Liver (tissue), 9 donors: ENCODE measurements around the gene MYBPC3. TPM values are rescaled to one million over a fixed set of nuclear protein-coding genes. Genes with fewer than 3 reads are reported as not detected.

ENCODE experiments used
- DNase-seq: peaks from one replicate; pipeline ENCODE4 v3.0.0-alpha.2; 2017; ENCODE audit warnings: low spot score
- H3K27ac ChIP-seq, 2 donors: one replicate each; pipeline ENCODE4 v1.7.0; 2013; ENCODE audit warnings: inconsistent platforms in 2 of 2, low read length in 2 of 2, control low read depth in 1 of 2, low read depth in 1 of 2, mild to moderate bottlenecking in 1 of 2
- H3K27me3 ChIP-seq, 4 donors: one replicate each; pipeline versions ENCODE4 v1.6.1 to v1.7.0; 2013; ENCODE audit warnings: low read length in 3 of 4, inconsistent platforms in 1 of 4, mild to moderate bottlenecking in 1 of 4, moderate library complexity in 1 of 4; ENCODE audit not compliant: control insufficient read depth in 4 of 4, insufficient read depth in 4 of 4
- H3K36me3 ChIP-seq, 4 donors: one replicate each; pipeline versions ENCODE4 v1.6.1 to v1.7.0; 2013; ENCODE audit warnings: low read length in 3 of 4, mild to moderate bottlenecking in 3 of 4, low read depth in 1 of 4, moderate library complexity in 1 of 4; ENCODE audit not compliant: control insufficient read depth in 4 of 4, insufficient read depth in 3 of 4
- H3K4me1 ChIP-seq, 4 donors: one replicate each; pipeline versions ENCODE4 v1.6.1 to v1.7.0; 2013; ENCODE audit warnings: low read length in 3 of 4, mild to moderate bottlenecking in 3 of 4, moderate library complexity in 1 of 4; ENCODE audit not compliant: control insufficient read depth in 4 of 4, insufficient read depth in 4 of 4
- H3K4me3 ChIP-seq, 3 donors: one replicate each; pipeline versions ENCODE4 v1.6.1 to v1.7.0; 2013; ENCODE audit warnings: low read length in 3 of 3, control low read depth in 1 of 3, low read depth in 1 of 3, mild to moderate bottlenecking in 1 of 3
- H3K9ac ChIP-seq, 2 donors: one replicate each; pipeline ENCODE4 v1.7.0; 2013; ENCODE audit warnings: low read length in 2 of 2, mild to moderate bottlenecking in 2 of 2, moderate library complexity in 2 of 2, control low read depth in 1 of 2, low read depth in 1 of 2
- H3K9me3 ChIP-seq, 4 donors: one replicate each; pipeline versions ENCODE4 v1.6.1 to v1.7.0; 2013; ENCODE audit warnings: low read length in 3 of 4; ENCODE audit not compliant: control insufficient read depth in 4 of 4
- ATF3 ChIP-seq: IDR thresholded peaks from 2 replicates; pipeline ENCODE4 v1.6.1; 2016; ENCODE audit warnings: antibody characterized with exemption
- EGR1 ChIP-seq, 2 donors: IDR thresholded peaks; 2 replicates each; pipeline ENCODE4 v1.6.1; 2016 to 2018; ENCODE audit warnings: antibody characterized with exemption in 2 of 2, low read depth in 2 of 2
- FOXA1 ChIP-seq: IDR thresholded peaks from 2 replicates; pipeline ENCODE4 v1.6.1; 2016; ENCODE audit warnings: antibody characterized with exemption
- FOXA2 ChIP-seq: IDR thresholded peaks from 2 replicates; pipeline ENCODE4 v1.6.1; 2016; ENCODE audit warnings: antibody characterized with exemption
- GABPA ChIP-seq, 2 donors: IDR thresholded peaks in 1 of 2; conservative IDR thresholded peaks in 1 of 2; 2 replicates each; pipeline ENCODE4 v1.6.1; 2016; ENCODE audit warnings: antibody characterized with exemption in 2 of 2, mild to moderate bottlenecking in 1 of 2, moderate library complexity in 1 of 2
- HNF4A ChIP-seq, 2 donors: conservative IDR thresholded peaks; 2 replicates each; pipeline ENCODE4 v1.6.1; 2016; ENCODE audit warnings: antibody characterized with exemption in 2 of 2, mild to moderate bottlenecking in 2 of 2
- HNF4G ChIP-seq: IDR thresholded peaks from 2 replicates; pipeline ENCODE4 v1.6.1; 2016; ENCODE audit warnings: antibody characterized with exemption
- MAX ChIP-seq: IDR thresholded peaks from 2 replicates; pipeline ENCODE4 v1.6.1; 2016; ENCODE audit warnings: antibody characterized with exemption
- NR2F2 ChIP-seq: IDR thresholded peaks from 2 replicates; pipeline ENCODE4 v1.6.1; 2016; ENCODE audit warnings: antibody characterized with exemption
- RAD21 ChIP-seq, 2 donors: IDR thresholded peaks; 2 replicates each; pipeline ENCODE4 v1.6.1; 2016; ENCODE audit warnings: antibody characterized with exemption in 2 of 2, mild to moderate bottlenecking in 2 of 2
- REST ChIP-seq: IDR thresholded peaks from 2 replicates; pipeline ENCODE4 v1.6.1; 2016; ENCODE audit warnings: antibody characterized with exemption, mild to moderate bottlenecking
- SP1 ChIP-seq: IDR thresholded peaks from 2 replicates; pipeline ENCODE4 v1.6.1; 2018; ENCODE audit warnings: antibody characterized with exemption, mild to moderate bottlenecking
- TAF1 ChIP-seq: conservative IDR thresholded peaks from 2 replicates; pipeline ENCODE4 v1.6.1; 2016; ENCODE audit warnings: antibody characterized with exemption, mild to moderate bottlenecking
- YY1 ChIP-seq: IDR thresholded peaks from 2 replicates; pipeline ENCODE4 v1.6.1; 2016; ENCODE audit warnings: antibody characterized with exemption, mild to moderate bottlenecking
- WGBS: extraction: QIAGEN DNeasy Blood & Tissue Kit; methylation state at CpG from one replicate; pipeline ENCODE4 v1.1.7; 2013; 5-methylcytosine and 5-hydroxymethylcytosine counted together
- polyA plus RNA-seq, 2 donors: library from polyadenylated mRNA; stranded (reverse) in 1 of 2; unstranded in 1 of 2; fragments of 200-250 nt in 1 of 2; fragments of >200 nt in 1 of 2; fragmentation: Nextera tagmentation in 1 of 2; extraction: Ambion mirVana in 1 of 2; gene quantifications; one replicate each; pipeline versions ENCODE4 v1.2.1 to v1.2.3, GENCODE V29; 2013 to 2015
- total RNA-seq, 2 donors: library from RNA; depleted of rRNA; stranded (reverse); fragments of >200 nt; gene quantifications; one replicate each; pipeline ENCODE4 v1.2.3, GENCODE V29; 2014
- donor health status: healthy.
- donor health status: healthy.
- donor health status: healthy.
- donor health status: healthy.
- donor health status: healthy.

The MYBPC3 gene
- total and polyA plus RNA-seq, 4 donors = 0.01 to 0.25 TPM; not detected in 2

- Histone ChIP-seq H3K27ac (no peak overlapping the region), H3K9me3 (no peaks in the 10 kb centered on the region), H3K36me3 (no peaks in the 10 kb centered on the region), H3K27me3 (no peaks in the 10 kb centered on the region), H3K4me1 (no peaks in the 10 kb centered on the region), H3K4me3 (no peak overlapping the region), H3K9ac (no peak overlapping the region)
- no peak for DNase-seq
- TF ChIP-seq TAF1 (no peak), HNF4A (conservative IDR thresholded peaks at IDR 0.05) (no peak), HNF4G (no peak), GABPA (IDR thresholded peaks at IDR 0.05 in 1 of 2, conservative IDR thresholded peaks at IDR 0.05 in 1 of 2) (no peak), REST (no peak)
- WGBS = 93% methylated on average over 34 of the region's 34 CpGs
Observed at GRCh38 chr11:47337229-47337924, 15.1 kb downstream of the MYBPC3 start.

- Histone ChIP-seq H3K27me3 (no peaks in the 10 kb centered on the region), H3K9ac (no peak overlapping the region), H3K9me3 (no peaks in the 10 kb centered on the region), H3K36me3 (no peaks in the 10 kb centered on the region), H3K4me3 (no peak overlapping the region), H3K4me1 (no peaks in the 10 kb centered on the region), H3K27ac (no peak overlapping the region)
- no peak for DNase-seq
- 94% methylated on average over 4 of the region's 4 CpGs for WGBS
- TF ChIP-seq EGR1 (IDR thresholded peaks at IDR 0.05; ENCODE audit: low read depth in 2 of 2) = no peak
- no peak for TF ChIP-seq YY1
- TF ChIP-seq RAD21 (IDR thresholded peaks at IDR 0.05) = no peak
- no peak for TF ChIP-seq ATF3
- TF ChIP-seq HNF4A (conservative IDR thresholded peaks at IDR 0.05) = no peak
- TF ChIP-seq REST = no peak
- TF ChIP-seq NR2F2 = no peak
- no peak for TF ChIP-seq SP1
- no peak for TF ChIP-seq FOXA2
- no peak for TF ChIP-seq FOXA1
- TF ChIP-seq MAX = no peak
- no peak for TF ChIP-seq HNF4G
Observed at GRCh38 chr11:47336595-47336994, 15.9 kb downstream of the MYBPC3 start.
